HCT116 (cell line): Measurements from ENCODE around the gene PHF21A. TPM values are rescaled to one million over a fixed set of nuclear protein-coding genes. Genes with fewer than 3 reads are reported as not detected.

Experiments
- ATAC-seq: fragments of 200-7000 bp; cut with Tn5 transposase; 2 replicates; pipeline ENCODE4 v1.9.1; 2020; ENCODE audit warnings: mild to moderate bottlenecking, moderate library complexity
- BruUV-seq: library from RNA; stranded (reverse); fragments of 400-500 nt; replicated peaks from 2 replicates; lab custom pipeline; 2021; lab: Mats Ljungman, UMichigan
- CTCF ChIA-PET: fragments of 300-600 bp; sonication (Branson Sonifier 250); formaldehyde crosslinking; loops from one replicate; lab custom pipeline; 2021; ENCODE audit warnings: antibody characterized with exemption; lab: Charles Lee
- POLR2A ChIA-PET: fragments of 300-600, 350-600 bp; sonication (Branson Sonifier 250); formaldehyde crosslinking; loops from one replicate; lab custom pipeline; 2021; ENCODE audit warnings: antibody characterized with exemption; lab: Charles Lee
- RAD21 ChIA-PET, 2 experiments: fragments of 300-600 bp; sonication (Branson Sonifier 250); formaldehyde crosslinking; loops; one replicate each; lab custom pipeline; 2023; ENCODE audit warnings: low total read pairs in 2 of 2; ENCODE audit not compliant: uncharacterized antibody in 2 of 2, unreplicated experiment in 2 of 2, low non-redundant PET in 1 of 2; lab: Charles Lee
- DNase-seq: peaks from one replicate; pipeline ENCODE4 v3.0.0-alpha.2; 2010; ENCODE audit warnings: low read depth, low spot score
- H2AFZ ChIP-seq: fragments of 200-600 bp; shearing (Covaris generic), sonication (generic); 2 replicates; pipeline ENCODE4 v1.6.1; 2017; ENCODE audit warnings: low read depth, mixed run types, mixed read lengths, antibody characterized with exemption, low read length; ENCODE audit not compliant: poor library complexity, severe bottlenecking
- H3K27ac ChIP-seq: 2 replicates; pipeline ENCODE4 v1.5.1; 2012; ENCODE audit warnings: low read depth, low read length
- H3K27me3 ChIP-seq: fragments of 200-600 bp; sonication (generic); 2 replicates; pipeline ENCODE4 v1.6.1; 2016; ENCODE audit warnings: mixed run types, low read length, mixed read lengths; ENCODE audit not compliant: insufficient read depth
- H3K36me3 ChIP-seq, 2 experiments: fragments of 200-500 bp in 1 of 2; fragments of 200-600 bp in 1 of 2; sonication (Bioruptor generic) in 1 of 2; sonication (generic) in 1 of 2; 2 replicates each; pipeline versions ENCODE4 v1.5.1 to v1.6.1; 2014 to 2016; ENCODE audit warnings: low read length in 2 of 2, inconsistent platforms in 1 of 2, mixed read lengths in 1 of 2, mixed run types in 1 of 2; ENCODE audit not compliant: insufficient read depth in 2 of 2, control insufficient read depth in 1 of 2
- H3K4me1 ChIP-seq, 2 experiments: fragments of 200-600 bp in 1 of 2; sonication (generic) in 1 of 2; 2 replicates each; pipeline versions ENCODE4 v1.5.1 to v1.6.1; 2012 to 2017; ENCODE audit warnings: low read length in 2 of 2, inconsistent platforms in 1 of 2, mild to moderate bottlenecking in 1 of 2, mixed read lengths in 1 of 2, mixed run types in 1 of 2, moderate library complexity in 1 of 2; ENCODE audit not compliant: insufficient read depth in 2 of 2, control insufficient read depth in 1 of 2
- H3K4me2 ChIP-seq: fragments of 200-600 bp; sonication (generic); 2 replicates; pipeline ENCODE4 v1.6.1; 2017; ENCODE audit warnings: mixed run types, low read length, mixed read lengths
- H3K4me3 ChIP-seq, 2 experiments: fragments of 200-600 bp in 1 of 2; sonication (generic) in 1 of 2; replicated peaks in 1 of 2; 2 replicates each; pipeline ENCODE4 v1.5.1; 2011 to 2016; ENCODE audit warnings: low read length in 2 of 2, control low read depth in 1 of 2, low read depth in 1 of 2, mild to moderate bottlenecking in 1 of 2, mixed read lengths in 1 of 2, mixed run types in 1 of 2
- H3K79me2 ChIP-seq: fragments of 200-600 bp; sonication (generic); 2 replicates; pipeline ENCODE4 v1.6.1; 2017; ENCODE audit warnings: mild to moderate bottlenecking, mixed run types, low read length, moderate library complexity, mixed read lengths; ENCODE audit not compliant: insufficient read depth
- H3K9ac ChIP-seq: fragments of 200-600 bp; sonication (generic); 2 replicates; pipeline ENCODE4 v1.6.1; 2016; ENCODE audit warnings: low read length, mixed read lengths
- H3K9me2 ChIP-seq: fragments of 200-600 bp; sonication (generic), shearing (Covaris generic); 2 replicates; pipeline ENCODE4 v1.6.1; 2017; ENCODE audit warnings: mixed run types, mild to moderate bottlenecking, moderate library complexity; ENCODE audit not compliant: insufficient read depth
- H3K9me3 ChIP-seq, 2 experiments: fragments of 200-500 bp in 1 of 2; fragments of 200-600 bp in 1 of 2; sonication (Bioruptor generic) in 1 of 2; sonication (generic) in 1 of 2; 2 replicates each; pipeline ENCODE4 v1.6.1; 2014 to 2017; ENCODE audit warnings: low read length in 2 of 2, mixed read lengths in 2 of 2, inconsistent platforms in 1 of 2, low read depth in 1 of 2, mild to moderate bottlenecking in 1 of 2, mixed run types in 1 of 2, moderate library complexity in 1 of 2; ENCODE audit not compliant: control insufficient read depth in 1 of 2, insufficient read depth in 1 of 2
- H4K20me1 ChIP-seq: fragments of 200-600 bp; sonication (generic), shearing (Covaris generic); 2 replicates; pipeline ENCODE4 v1.6.1; 2017; ENCODE audit warnings: mixed run types, mild to moderate bottlenecking, moderate library complexity; ENCODE audit not compliant: insufficient read depth
- CBX3 ChIP-seq: IDR thresholded peaks from 2 replicates; pipeline ENCODE4 v1.6.1; 2012; ENCODE audit warnings: low read depth
- CEBPB ChIP-seq: IDR thresholded peaks from 2 replicates; pipeline ENCODE4 v1.6.1; 2012; ENCODE audit warnings: low read depth
- EZH2phosphoT487 ChIP-seq: fragments of 200-600 bp; IDR thresholded peaks from 2 replicates; pipeline ENCODE4 v1.6.1; 2018; ENCODE audit warnings: antibody characterized with exemption, borderline replicate concordance
- JUND ChIP-seq: IDR thresholded peaks from 2 replicates; pipeline ENCODE4 v1.6.1; 2012
- POLR2A ChIP-seq: IDR thresholded peaks from 2 replicates; pipeline ENCODE4 v1.7.0; 2011; ENCODE audit warnings: borderline replicate concordance; ENCODE audit not compliant: insufficient read depth, insufficient read length; ENCODE audit errors: extremely low read depth
- POLR2AphosphoS5 ChIP-seq: IDR thresholded peaks from 2 replicates; pipeline ENCODE4 v1.6.1; 2011; ENCODE audit warnings: mild to moderate bottlenecking, low read depth, low read length, moderate library complexity
- SIN3A ChIP-seq: IDR thresholded peaks from 2 replicates; pipeline ENCODE4 v1.6.1; 2012; ENCODE audit warnings: low read depth
- YY1 ChIP-seq: IDR thresholded peaks from 2 replicates; pipeline ENCODE4 v1.6.1; 2011; ENCODE audit warnings: low read length, low read depth, moderate library complexity, mild to moderate bottlenecking; ENCODE audit not compliant: insufficient replicate concordance; ENCODE audit errors: extremely low read depth
- ZFX ChIP-seq: fragments of 450-650 bp; IDR thresholded peaks from 2 replicates; pipeline ENCODE4 v1.6.1; 2017
- intact Hi-C: fragments of 100-400 bp; cut with micrococcal nuclease; formaldehyde crosslinking; loops from 2 replicates; pipeline ENCODE4 v1.10.0; 2022
- total RNA-seq: library from RNA; stranded (reverse); gene quantifications from one replicate; pipeline ENCODE4 v1.2.1, GENCODE V29; 2021; ENCODE audit not compliant: unreplicated experiment
- TF ChIP-seq, protein P1 (sequence below), 3 experiments: fragments of 200-600 bp in 1 of 3; sonication (generic) in 1 of 3; IDR thresholded peaks in 2 of 3; conservative IDR thresholded peaks in 1 of 3; 2 replicates each; pipeline ENCODE4 v1.5.1; 2012 to 2017; ENCODE audit warnings: low read depth in 2 of 3, low read length in 2 of 3, antibody characterized with exemption in 1 of 3, borderline replicate concordance in 1 of 3, control low read depth in 1 of 3, mild to moderate bottlenecking in 1 of 3, mixed read lengths in 1 of 3, mixed run types in 1 of 3, moderate library complexity in 1 of 3; ENCODE audit not compliant: insufficient read depth in 1 of 3
- TF ChIP-seq, protein P2 (sequence below): IDR thresholded peaks from 2 replicates; pipeline ENCODE4 v1.6.1; 2012
- TF ChIP-seq, protein P3 (sequence below): IDR thresholded peaks from 2 replicates; pipeline ENCODE4 v1.6.1; 2012; ENCODE audit warnings: low read depth
- TF ChIP-seq, protein P4 (sequence below): IDR thresholded peaks from 2 replicates; pipeline ENCODE4 v1.6.1; 2011; ENCODE audit warnings: mild to moderate bottlenecking, low read length, moderate library complexity; ENCODE audit not compliant: insufficient replicate concordance; ENCODE audit errors: extremely low read depth

PHF21A gene
- total RNA-seq, 1 experiment from 2014 or later: 27.0 TPM

DNA sequence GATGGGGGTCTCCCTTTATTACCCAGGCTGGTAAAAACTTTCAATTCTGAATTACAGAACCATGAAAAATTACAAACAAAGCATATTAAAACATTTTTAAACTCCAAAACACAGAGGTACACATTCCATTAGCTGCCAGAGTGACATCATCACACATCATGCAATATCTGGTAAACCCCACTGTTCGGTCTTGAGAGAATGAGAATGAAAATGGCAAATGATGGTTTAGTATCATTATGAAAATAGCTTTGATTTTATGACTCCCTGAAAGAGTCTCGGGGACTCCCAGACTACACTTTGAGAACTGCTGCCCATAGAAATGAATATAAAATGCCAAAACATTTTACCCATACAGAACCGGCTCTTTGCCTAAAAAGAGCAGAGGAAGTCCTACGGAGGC, 180.0 kb downstream of the PHF21A start:
- intact Hi-C loops: no loop called here
- H3K79me2 ChIP-seq: no peaks in the 10 kb centered on the region
- H4K20me1 ChIP-seq: no peaks in the 10 kb centered on the region
- ChIA-PET CTCF (interaction anchor here (1.2 kb wide), 1 partner anchor 24 kb away, joined by 5 read pairs; no protein-coding TSS in a partner anchor), POLR2A (no interaction called here), RAD21 (no interaction called here)
- no peak for ATAC-seq
- no peaks in the 10 kb centered on the region for H3K4me1 ChIP-seq
- no peak overlapping the region for H3K27ac ChIP-seq
- no peak overlapping the region for H3K4me3 ChIP-seq
- H3K9me2 ChIP-seq: no peaks in the 10 kb centered on the region
- H3K9ac ChIP-seq: no peak overlapping the region
- BruUV-seq: no TSS peak
- TF ChIP-seq EZH2phosphoT487: no peak
- TF ChIP-seq SIN3A: no peak
- TF ChIP-seq ZFX: no peak
- TF ChIP-seq YY1: no peak
- TF ChIP-seq, protein P1, sequence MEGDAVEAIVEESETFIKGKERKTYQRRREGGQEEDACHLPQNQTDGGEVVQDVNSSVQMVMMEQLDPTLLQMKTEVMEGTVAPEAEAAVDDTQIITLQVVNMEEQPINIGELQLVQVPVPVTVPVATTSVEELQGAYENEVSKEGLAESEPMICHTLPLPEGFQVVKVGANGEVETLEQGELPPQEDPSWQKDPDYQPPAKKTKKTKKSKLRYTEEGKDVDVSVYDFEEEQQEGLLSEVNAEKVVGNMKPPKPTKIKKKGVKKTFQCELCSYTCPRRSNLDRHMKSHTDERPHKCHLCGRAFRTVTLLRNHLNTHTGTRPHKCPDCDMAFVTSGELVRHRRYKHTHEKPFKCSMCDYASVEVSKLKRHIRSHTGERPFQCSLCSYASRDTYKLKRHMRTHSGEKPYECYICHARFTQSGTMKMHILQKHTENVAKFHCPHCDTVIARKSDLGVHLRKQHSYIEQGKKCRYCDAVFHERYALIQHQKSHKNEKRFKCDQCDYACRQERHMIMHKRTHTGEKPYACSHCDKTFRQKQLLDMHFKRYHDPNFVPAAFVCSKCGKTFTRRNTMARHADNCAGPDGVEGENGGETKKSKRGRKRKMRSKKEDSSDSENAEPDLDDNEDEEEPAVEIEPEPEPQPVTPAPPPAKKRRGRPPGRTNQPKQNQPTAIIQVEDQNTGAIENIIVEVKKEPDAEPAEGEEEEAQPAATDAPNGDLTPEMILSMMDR (IDR thresholded peaks at IDR 0.05 in 2 of 3, conservative IDR thresholded peaks at IDR 0.05 in 1 of 3; ENCODE audit: borderline replicate concordance in 1 of 3, insufficient read depth in 1 of 3, low read depth in 2 of 3, low read length in 2 of 3): no peak
- no peak for TF ChIP-seq CBX3
- no peak for TF ChIP-seq JUND
- TF ChIP-seq POLR2AphosphoS5: no peak
- no peak for TF ChIP-seq CEBPB
- TF ChIP-seq, protein P2, sequence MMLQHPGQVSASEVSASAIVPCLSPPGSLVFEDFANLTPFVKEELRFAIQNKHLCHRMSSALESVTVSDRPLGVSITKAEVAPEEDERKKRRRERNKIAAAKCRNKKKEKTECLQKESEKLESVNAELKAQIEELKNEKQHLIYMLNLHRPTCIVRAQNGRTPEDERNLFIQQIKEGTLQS: no peak
- TF ChIP-seq, protein P3, sequence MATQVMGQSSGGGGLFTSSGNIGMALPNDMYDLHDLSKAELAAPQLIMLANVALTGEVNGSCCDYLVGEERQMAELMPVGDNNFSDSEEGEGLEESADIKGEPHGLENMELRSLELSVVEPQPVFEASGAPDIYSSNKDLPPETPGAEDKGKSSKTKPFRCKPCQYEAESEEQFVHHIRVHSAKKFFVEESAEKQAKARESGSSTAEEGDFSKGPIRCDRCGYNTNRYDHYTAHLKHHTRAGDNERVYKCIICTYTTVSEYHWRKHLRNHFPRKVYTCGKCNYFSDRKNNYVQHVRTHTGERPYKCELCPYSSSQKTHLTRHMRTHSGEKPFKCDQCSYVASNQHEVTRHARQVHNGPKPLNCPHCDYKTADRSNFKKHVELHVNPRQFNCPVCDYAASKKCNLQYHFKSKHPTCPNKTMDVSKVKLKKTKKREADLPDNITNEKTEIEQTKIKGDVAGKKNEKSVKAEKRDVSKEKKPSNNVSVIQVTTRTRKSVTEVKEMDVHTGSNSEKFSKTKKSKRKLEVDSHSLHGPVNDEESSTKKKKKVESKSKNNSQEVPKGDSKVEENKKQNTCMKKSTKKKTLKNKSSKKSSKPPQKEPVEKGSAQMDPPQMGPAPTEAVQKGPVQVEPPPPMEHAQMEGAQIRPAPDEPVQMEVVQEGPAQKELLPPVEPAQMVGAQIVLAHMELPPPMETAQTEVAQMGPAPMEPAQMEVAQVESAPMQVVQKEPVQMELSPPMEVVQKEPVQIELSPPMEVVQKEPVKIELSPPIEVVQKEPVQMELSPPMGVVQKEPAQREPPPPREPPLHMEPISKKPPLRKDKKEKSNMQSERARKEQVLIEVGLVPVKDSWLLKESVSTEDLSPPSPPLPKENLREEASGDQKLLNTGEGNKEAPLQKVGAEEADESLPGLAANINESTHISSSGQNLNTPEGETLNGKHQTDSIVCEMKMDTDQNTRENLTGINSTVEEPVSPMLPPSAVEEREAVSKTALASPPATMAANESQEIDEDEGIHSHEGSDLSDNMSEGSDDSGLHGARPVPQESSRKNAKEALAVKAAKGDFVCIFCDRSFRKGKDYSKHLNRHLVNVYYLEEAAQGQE: no peak
- TF ChIP-seq POLR2A: no peak
- TF ChIP-seq, protein P4, sequence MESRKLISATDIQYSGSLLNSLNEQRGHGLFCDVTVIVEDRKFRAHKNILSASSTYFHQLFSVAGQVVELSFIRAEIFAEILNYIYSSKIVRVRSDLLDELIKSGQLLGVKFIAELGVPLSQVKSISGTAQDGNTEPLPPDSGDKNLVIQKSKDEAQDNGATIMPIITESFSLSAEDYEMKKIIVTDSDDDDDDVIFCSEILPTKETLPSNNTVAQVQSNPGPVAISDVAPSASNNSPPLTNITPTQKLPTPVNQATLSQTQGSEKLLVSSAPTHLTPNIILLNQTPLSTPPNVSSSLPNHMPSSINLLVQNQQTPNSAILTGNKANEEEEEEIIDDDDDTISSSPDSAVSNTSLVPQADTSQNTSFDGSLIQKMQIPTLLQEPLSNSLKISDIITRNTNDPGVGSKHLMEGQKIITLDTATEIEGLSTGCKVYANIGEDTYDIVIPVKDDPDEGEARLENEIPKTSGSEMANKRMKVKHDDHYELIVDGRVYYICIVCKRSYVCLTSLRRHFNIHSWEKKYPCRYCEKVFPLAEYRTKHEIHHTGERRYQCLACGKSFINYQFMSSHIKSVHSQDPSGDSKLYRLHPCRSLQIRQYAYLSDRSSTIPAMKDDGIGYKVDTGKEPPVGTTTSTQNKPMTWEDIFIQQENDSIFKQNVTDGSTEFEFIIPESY: no peak
- H2AFZ ChIP-seq: no peak overlapping the region
- DNase-seq: no peak
- H3K4me2 ChIP-seq: no peak overlapping the region
- no peaks in the 10 kb centered on the region for H3K27me3 ChIP-seq
- peaks cover 0 to 3% of the 10 kb centered on the region in 2 experiments; a peak in 1 of 4 replicates for H3K36me3 ChIP-seq
- no peaks in the 10 kb centered on the region for H3K9me3 ChIP-seq
